ENCODE results near the gene RFX3. TPM values are rescaled to one million over a fixed set of nuclear protein-coding genes. Genes with fewer than 3 reads are reported as not detected.

The RFX3 gene
- total RNA-seq, 2 donors from 2014 or later: 4.6 to 6.5 TPM

DNA sequence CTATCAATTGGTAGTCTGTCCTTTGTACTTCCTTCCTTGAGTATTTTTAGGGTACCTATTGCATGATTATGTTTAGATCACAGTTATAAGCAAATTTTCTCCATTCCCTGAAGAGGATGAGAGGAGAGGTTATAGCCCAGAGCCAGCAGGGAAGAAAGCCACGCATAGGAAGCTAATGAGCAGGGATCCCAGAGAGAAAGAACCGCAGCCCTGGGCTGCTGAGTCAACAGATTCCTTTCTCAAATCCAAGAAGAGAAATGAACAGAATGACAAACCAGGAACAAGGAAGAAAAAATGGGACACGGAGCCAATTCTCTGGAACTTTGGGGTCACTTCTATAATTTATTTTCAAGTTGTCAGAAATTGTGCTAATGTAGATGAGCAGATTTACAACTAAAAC lies 284.5 kb downstream of the RFX3 start:
- Histone ChIP-seq H3K27me3 (no peaks in the 10 kb centered on the region), H3K4me1 (no peaks in the 10 kb centered on the region), H3K27ac (peak overlapping the region in 1 of 4 donors; percentile 44), H3K36me3 (replicated peaks in 1 of 2; ENCODE audit: insufficient read depth in 1 of 2, low read depth in 2 of 2) (no peaks in the 10 kb centered on the region), H3K4me3 (no peak overlapping the region), H3K9me3 (no peaks in the 10 kb centered on the region)
- intact Hi-C loops (cut with DNase I): no loop called here
- DNase-seq (peak in 1 of 4 donors; percentile 7), ATAC-seq (peak; percentile 43)
- TF ChIP-seq POLR2A (IDR thresholded peaks at IDR 0.05): no peak
- TF ChIP-seq CTCF (IDR thresholded peaks at IDR 0.05): no peak
- WGBS, 2 donors: 35 to 40% methylated on average over 3 of the region's 3 CpGs

DNA sequence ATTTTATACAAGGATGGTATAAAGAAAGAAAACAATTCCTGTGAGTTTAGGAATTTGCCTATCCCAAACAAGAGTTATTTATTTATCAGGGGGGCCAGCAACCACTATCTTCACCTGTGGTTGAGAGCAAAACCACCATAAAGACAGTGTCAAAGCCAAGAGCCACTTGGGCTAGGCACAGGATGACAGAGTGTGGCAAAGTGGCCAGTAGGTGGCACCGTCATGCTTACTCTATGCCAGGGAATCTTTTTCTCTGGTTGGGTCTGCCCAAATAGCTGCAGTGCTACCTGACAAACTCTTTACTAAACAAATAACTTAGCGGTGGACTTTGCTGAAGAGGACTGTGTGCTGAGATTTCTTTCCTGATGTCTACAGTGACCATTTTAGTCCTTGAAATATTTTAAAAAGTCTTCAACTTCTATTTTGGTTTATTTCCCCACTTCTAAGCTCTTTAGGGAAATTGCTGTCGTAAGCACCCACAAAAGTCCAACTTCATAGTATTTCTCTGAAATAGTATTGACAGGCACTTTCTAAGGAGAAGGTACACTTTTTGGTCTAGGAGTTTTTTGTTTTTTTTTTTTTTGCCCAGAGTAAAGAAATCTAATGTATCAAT lies 285.0 kb downstream of the RFX3 start:
- Histone ChIP-seq H3K4me3 (no peak overlapping the region), H3K36me3 (replicated peaks in 1 of 2; ENCODE audit: insufficient read depth in 1 of 2, low read depth in 2 of 2) (no peaks in the 10 kb centered on the region), H3K27ac (peak overlapping the region in 1 of 4 donors; percentile 41), H3K4me1 (no peaks in the 10 kb centered on the region), H3K9me3 (no peaks in the 10 kb centered on the region), H3K27me3 (no peaks in the 10 kb centered on the region)
- no peak for TF ChIP-seq POLR2A (IDR thresholded peaks at IDR 0.05)
- TF ChIP-seq CTCF (IDR thresholded peaks at IDR 0.05): peak; percentile 64 to 88 (median 71)
- intact Hi-C loops (cut with DNase I): no loop called here
- WGBS, 2 donors: 36% methylated on average over 3 of the region's 3 CpGs
- ATAC-seq (peak; percentile 87), DNase-seq (peak; percentile 73 to 84 (median 78))

DNA sequence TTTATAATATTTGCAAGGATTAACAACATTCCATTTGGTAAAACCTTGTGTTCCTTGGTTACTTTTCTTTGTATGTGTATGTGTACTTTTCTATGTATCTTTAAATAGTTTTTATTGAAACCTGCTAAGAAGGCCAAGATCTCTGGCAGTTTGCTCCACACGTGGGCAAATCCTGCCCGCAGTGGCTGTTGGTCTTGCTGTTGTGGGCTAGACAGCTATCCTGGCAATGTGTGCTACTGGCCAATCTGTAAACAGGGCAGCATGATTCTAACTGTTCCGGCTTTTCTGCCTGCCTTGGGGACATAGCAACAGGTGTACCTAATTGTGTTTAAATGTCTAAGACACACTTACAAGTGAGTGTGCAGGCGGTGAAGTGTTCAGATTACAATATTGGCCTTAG lies 286.6 kb downstream of the RFX3 start:
- DNase-seq (no peak), ATAC-seq (no peak)

GRCh38 chr9:3238236-3238635 lies 287.6 kb downstream of the RFX3 start:
- Histone ChIP-seq H3K9me3 (no peaks in the 10 kb centered on the region), H3K4me1 (no peaks in the 10 kb centered on the region), H3K4me3 (no peak overlapping the region), H3K27ac (no peak overlapping the region), H3K27me3 (no peaks in the 10 kb centered on the region), H3K36me3 (replicated peaks in 1 of 2; ENCODE audit: insufficient read depth in 1 of 2, low read depth in 2 of 2) (no peaks in the 10 kb centered on the region)
- ATAC-seq: no peak
- TF ChIP-seq POLR2A (IDR thresholded peaks at IDR 0.05): no peak
- no peak for TF ChIP-seq CTCF (IDR thresholded peaks at IDR 0.05)
- intact Hi-C loops (cut with DNase I): no loop called here
- WGBS, 2 donors: 78 to 83% methylated on average over 4 of the region's 4 CpGs
- DNase-seq: no peak

More for the DNA sequence above, 286.6 kb downstream of the RFX3 start:
- Histone ChIP-seq H3K27ac (no peak overlapping the region), H3K4me1 (no peaks in the 10 kb centered on the region), H3K27me3 (no peaks in the 10 kb centered on the region), H3K4me3 (no peak overlapping the region), H3K36me3 (replicated peaks in 1 of 2; ENCODE audit: insufficient read depth in 1 of 2, low read depth in 2 of 2) (no peaks in the 10 kb centered on the region), H3K9me3 (no peaks in the 10 kb centered on the region)
- 65 to 87% methylated on average over 4 of the region's 4 CpGs for WGBS, 2 donors
- TF ChIP-seq POLR2A (IDR thresholded peaks at IDR 0.05): no peak
- no peak for TF ChIP-seq CTCF (IDR thresholded peaks at IDR 0.05)
- intact Hi-C loops (cut with DNase I): no loop called here

- intact Hi-C loops (cut with DNase I): no loop called here
- H3K4me1 ChIP-seq: no peaks in the 10 kb centered on the region
- no peak for ATAC-seq
- H3K36me3 ChIP-seq (replicated peaks in 1 of 2; ENCODE audit: insufficient read depth in 1 of 2, low read depth in 2 of 2): no peaks in the 10 kb centered on the region
- DNase-seq: no peak
- no peak overlapping the region for H3K4me3 ChIP-seq
- H3K9me3 ChIP-seq: no peaks in the 10 kb centered on the region
- no peak overlapping the region for H3K27ac ChIP-seq
- no peaks in the 10 kb centered on the region for H3K27me3 ChIP-seq
- TF ChIP-seq CTCF (IDR thresholded peaks at IDR 0.05) (no peak), POLR2A (IDR thresholded peaks at IDR 0.05) (no peak)
Observed at GRCh38 chr9:3237121-3237520, 288.7 kb downstream of the RFX3 start.

Measured in body of pancreas (tissue), 4 donors.